GM18951 (cell line): ENCODE results near the gene ARRDC2.
"Not testable (repeated sequence)": the region's sequence is repeated elsewhere in the genome, so short reads cannot be mapped to it uniquely, and the experiment has no call there.

Experiments used
- POLR2A ChIP-seq: IDR thresholded peaks from 4 replicates; pipeline ENCODE4 v1.6.1; 2011; ENCODE audit warnings: mild to moderate bottlenecking; ENCODE audit not compliant: insufficient read length, insufficient read depth; ENCODE audit errors: extremely low read depth
- in situ Hi-C: fragments of 300-500 bp; cut with MboI; formaldehyde crosslinking; loops from one replicate; pipeline ENCODE4 v1.12.0; 2022; ENCODE audit warnings: low sequenced_read_pairs, mixed read lengths, inconsistent platforms; ENCODE audit not compliant: unreplicated experiment

ARRDC2 gene

GRCh38 chr19:17977488-17977887 is 30.5 kb upstream of the ARRDC2 start:
- in situ Hi-C loops: no loop called here
- no peak for TF ChIP-seq POLR2A

DNA sequence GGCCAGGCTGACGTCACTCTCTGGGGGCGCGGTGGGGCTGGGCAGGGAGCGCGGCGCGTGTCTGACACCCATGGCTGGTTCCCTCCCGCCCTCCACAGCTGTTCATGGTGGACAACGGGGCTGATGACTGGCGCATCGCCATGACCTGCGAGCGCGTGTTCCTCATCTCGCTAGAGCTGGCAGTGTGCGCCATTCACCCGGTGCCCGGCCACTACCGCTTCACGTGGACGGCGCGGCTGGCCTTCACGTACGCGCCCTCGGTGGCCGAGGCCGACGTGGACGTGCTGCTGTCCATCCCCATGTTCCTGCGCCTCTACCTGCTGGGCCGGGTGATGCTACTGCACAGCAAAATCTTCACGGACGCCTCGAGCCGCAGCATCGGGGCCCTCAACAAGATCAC is 26.4 kb upstream of the ARRDC2 start:
- TF ChIP-seq POLR2A: no peak
- in situ Hi-C loops: no loop called here

DNA sequence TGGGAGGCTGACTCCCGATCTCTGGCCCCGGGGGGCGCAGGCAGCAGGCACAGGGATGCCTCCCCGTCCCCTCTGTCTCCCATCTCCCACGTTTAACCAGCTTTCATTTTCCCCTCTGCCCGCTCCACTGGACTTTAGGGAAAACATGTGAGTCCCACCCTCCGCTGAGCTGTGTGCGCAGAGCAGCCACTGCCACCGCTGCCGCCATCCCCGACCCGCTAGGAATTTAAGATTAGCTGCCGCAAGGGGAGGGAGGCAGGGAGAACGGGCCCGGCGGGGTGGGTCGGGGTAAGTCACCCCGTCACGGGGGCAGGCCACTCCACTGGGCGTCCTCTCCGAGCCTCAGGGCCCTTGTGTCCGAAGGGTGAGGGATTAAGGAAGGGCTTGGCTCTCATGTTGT is 25.5 kb upstream of the ARRDC2 start:
- in situ Hi-C loops: no loop called here
- TF ChIP-seq POLR2A: no peak

GRCh38 chr19:17985037-17985818 is 22.7 kb upstream of the ARRDC2 start:
- no peak for TF ChIP-seq POLR2A
- in situ Hi-C loops: no loop called here

DNA sequence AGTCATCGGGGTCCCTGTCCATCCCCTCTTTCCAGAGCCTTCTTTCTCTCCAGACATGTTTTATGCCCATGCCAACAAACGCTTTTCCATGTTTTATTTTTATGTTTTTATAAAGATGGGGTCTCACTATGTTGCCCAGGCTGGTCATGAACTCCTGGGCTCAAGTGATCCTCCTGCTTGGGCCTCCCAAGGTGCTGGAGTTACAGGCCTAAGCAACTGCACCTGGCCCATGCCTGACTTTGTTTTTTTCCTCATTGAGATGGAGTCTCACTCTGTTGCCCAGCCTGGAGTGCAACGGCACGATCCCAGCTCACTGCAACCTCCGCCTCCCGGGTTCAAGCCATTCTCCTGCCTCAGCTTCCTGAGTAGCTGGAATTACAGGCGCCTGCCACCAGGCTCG is 21.4 kb upstream of the ARRDC2 start:
- in situ Hi-C loops: not testable (repeated sequence)

DNA sequence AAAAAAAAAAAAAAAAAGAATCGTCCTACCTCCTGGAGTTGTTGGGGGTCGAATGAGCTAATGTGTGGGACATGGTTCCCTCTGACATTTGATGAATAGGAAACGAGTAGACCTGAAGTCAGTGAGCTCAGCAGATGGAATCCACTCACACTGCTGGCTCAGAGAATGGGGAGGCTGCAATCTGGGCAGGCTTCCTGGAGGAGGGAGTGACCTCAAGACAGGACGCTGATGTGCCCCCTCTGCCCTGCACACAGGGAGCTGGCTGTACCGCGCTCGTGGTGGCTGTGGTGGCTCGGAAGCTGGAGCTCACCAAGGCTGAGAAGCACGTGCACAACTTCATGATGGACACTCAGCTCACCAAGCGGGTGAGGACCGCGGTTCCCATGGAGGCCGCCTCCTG is 19.8 kb upstream of the ARRDC2 start:
- no peak for TF ChIP-seq POLR2A
- in situ Hi-C loops: no loop called here

GRCh38 chr19:17989425-17990094 is 18.4 kb upstream of the ARRDC2 start:
- in situ Hi-C loops: no loop called here
- TF ChIP-seq POLR2A: no peak

DNA sequence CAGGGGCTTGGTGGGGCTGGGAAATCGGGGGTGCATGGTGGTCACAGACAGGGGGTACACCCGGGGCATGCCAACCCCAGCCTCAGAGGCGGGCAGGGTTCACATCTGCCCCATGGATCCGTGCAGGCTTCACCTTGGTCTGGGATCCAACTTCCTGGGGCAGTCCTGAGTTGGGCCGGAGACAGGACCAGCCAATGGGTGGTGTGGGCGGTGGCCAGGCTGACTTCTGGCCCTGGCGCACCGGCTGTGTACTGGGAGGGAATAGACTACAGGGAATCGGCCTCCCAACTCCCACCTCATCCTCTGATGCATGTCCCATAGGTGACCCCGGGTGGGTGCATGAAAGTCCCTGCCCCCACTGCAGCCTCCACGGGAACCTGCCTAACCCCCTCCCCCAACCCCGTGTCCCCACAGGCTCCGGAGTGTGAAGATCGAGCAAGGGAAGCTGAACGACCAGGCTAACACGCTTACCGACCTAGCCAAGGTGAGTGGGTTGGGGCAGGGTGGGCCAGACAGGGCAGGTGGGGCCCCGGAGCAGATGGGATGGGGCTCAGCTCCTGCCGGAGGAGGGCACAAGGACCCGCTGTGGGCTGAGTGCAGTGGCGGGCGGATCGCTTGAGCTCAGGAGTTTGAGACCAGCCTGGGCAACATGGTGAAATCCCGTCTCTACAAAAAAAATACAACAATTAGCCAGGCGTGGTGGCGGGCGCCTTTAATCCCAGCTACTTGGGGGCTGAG is 14.7 kb upstream of the ARRDC2 start:
- in situ Hi-C loops: no loop called here
- no peak for TF ChIP-seq POLR2A

DNA sequence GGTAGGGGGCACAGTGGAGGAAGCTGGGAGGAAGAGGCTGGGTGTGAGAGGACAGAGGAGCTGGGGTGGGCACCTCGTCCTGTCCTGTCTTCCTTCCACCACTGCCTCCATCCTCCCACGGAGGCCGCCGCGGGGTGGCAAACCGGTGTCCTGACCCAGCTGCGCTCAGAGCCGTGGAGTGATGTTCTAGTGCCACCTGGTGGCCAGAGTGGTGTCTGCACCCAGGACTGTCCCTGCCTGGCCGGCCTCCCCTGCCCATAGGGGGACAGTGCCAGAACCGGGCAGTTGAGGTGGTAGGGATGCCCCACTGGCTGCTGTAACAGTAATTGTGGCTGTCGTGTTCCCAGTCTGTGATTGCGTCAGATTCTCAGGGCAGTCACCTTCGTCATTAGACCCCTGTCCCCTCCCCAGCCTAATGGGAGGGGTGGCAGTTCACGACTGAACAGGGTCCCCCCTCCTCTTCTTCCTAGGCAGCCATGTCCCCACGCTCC is 11.1 kb upstream of the ARRDC2 start:
- in situ Hi-C loops: no loop called here
- no peak for TF ChIP-seq POLR2A

- TF ChIP-seq POLR2A: no peak
- in situ Hi-C loops: no loop called here
Measured at GRCh38 chr19:17997969-17998826, 9.8 kb upstream of the ARRDC2 start.

- no peak for TF ChIP-seq POLR2A
- in situ Hi-C loops: no loop called here
Measured at GRCh38 chr19:17998827-17999150, 9.2 kb upstream of the ARRDC2 start.

- TF ChIP-seq POLR2A: no peak
- in situ Hi-C loops: loop anchor here (5.0 kb wide), 1 partner anchor 63 kb away; no protein-coding TSS in a partner anchor
Measured at GRCh38 chr19:17999684-18000479, 8.1 kb upstream of the ARRDC2 start.
